Measurements from ENCODE around the gene CCDC71.

The CCDC71 gene

GRCh38 chr3:49131576-49131975 lies 34.6 kb downstream of the CCDC71 start:
- DNase-seq (ENCODE audit: low spot score) = no peak

GRCh38 chr3:49131040-49131439 lies 35.1 kb downstream of the CCDC71 start:
- no peak for DNase-seq (ENCODE audit: low spot score)

- no peak for DNase-seq (ENCODE audit: low spot score)
Observed at GRCh38 chr3:49124991-49125670, 41.0 kb downstream of the CCDC71 start.

GRCh38 chr3:49124203-49124602 lies 41.9 kb downstream of the CCDC71 start:
- DNase-seq (ENCODE audit: low spot score) = no peak

- DNase-seq (ENCODE audit: low spot score) = no peak
Observed at GRCh38 chr3:49123687-49124086, 42.4 kb downstream of the CCDC71 start.

GRCh38 chr3:49122886-49123545 lies 43.1 kb downstream of the CCDC71 start:
- no peak for DNase-seq (ENCODE audit: low spot score)

- DNase-seq (ENCODE audit: low spot score) = no peak
Observed at GRCh38 chr3:49122451-49122850, 43.7 kb downstream of the CCDC71 start.

GRCh38 chr3:49122022-49122421 lies 44.1 kb downstream of the CCDC71 start:
- no peak for DNase-seq (ENCODE audit: low spot score)

GRCh38 chr3:49121132-49121736 lies 44.9 kb downstream of the CCDC71 start:
- no peak for DNase-seq (ENCODE audit: low spot score)

GRCh38 chr3:49120438-49121131 lies 45.5 kb downstream of the CCDC71 start, which contains the start of gene USP19:
Gene USP19, minus strand, starts transcription at chr3:49120823. Its CDS starts 1,678 bp downstream, at chr3:49119145.
- DNase-seq (ENCODE audit: low spot score) = peak; percentile 90

GRCh38 chr3:49120096-49120437 lies 46.1 kb downstream of the CCDC71 start:
- DNase-seq (ENCODE audit: low spot score) = no peak

GRCh38 chr3:49119439-49119838 lies 46.7 kb downstream of the CCDC71 start:
- DNase-seq (ENCODE audit: low spot score) = peak; percentile 53

GRCh38 chr3:49119036-49119435 lies 47.1 kb downstream of the CCDC71 start:
- no peak for DNase-seq (ENCODE audit: low spot score)

Measured in kidney tubule cell (primary cell).